ENCODE data around the gene MGAM2.
A peak's percentile ranks its signal among the peaks of the same experiment; 100 is the strongest.

Gene MGAM2

GRCh38 chr7:142176901-142177300 lies 65.4 kb downstream of the MGAM2 start:
- in situ Hi-C loops (cut with HindIII; ENCODE audit: low sequenced_read_pairs), result no loop called here
- H3K4me3 ChIP-seq (ENCODE audit: low read depth, low read length), result no peak overlapping the region
- no peak for TF ChIP-seq CTCF (IDR thresholded peaks at IDR 0.05; ENCODE audit: low read depth, low read length, missing control alignments)
- DNase-seq (ENCODE audit: low read depth), result no peak

GRCh38 chr7:142177869-142178268 lies 66.4 kb downstream of the MGAM2 start:
- peak; percentile 60 for DNase-seq (ENCODE audit: low read depth)
- in situ Hi-C loops (cut with HindIII; ENCODE audit: low sequenced_read_pairs), result no loop called here
- H3K4me3 ChIP-seq (ENCODE audit: low read depth, low read length), result no peak overlapping the region
- TF ChIP-seq CTCF (IDR thresholded peaks at IDR 0.05; ENCODE audit: low read depth, low read length, missing control alignments), result no peak

GRCh38 chr7:142180426-142180825 lies 68.9 kb downstream of the MGAM2 start:
- H3K4me3 ChIP-seq (ENCODE audit: low read depth, low read length), result no peak overlapping the region
- no peak for DNase-seq (ENCODE audit: low read depth)
- no peak for TF ChIP-seq CTCF (IDR thresholded peaks at IDR 0.05; ENCODE audit: low read depth, low read length, missing control alignments)
- in situ Hi-C loops (cut with HindIII; ENCODE audit: low sequenced_read_pairs), result no loop called here

DNA sequence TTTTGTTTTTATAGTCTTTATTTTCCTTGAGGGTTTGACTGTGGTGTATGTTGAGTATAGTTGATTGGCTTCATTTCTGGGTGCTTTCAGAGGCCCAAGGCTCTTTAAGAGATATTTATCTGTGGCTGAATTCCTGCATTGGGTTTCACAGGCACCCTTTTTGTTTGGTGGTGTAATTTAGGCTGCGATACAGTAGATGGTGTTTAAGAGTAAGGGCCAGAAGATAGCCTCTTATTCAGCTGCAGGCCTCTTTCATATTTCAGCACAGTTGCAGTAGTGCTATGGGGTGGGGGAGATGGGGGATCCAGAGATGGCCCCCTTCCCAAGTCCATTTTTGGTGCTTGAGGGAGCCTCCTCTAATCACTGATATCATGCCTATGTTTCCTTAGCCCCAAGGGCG lies 69.7 kb downstream of the MGAM2 start:
- TF ChIP-seq CTCF (IDR thresholded peaks at IDR 0.05; ENCODE audit: low read depth, low read length, missing control alignments), result no peak
- in situ Hi-C loops (cut with HindIII; ENCODE audit: low sequenced_read_pairs), result no loop called here
- no peak for DNase-seq (ENCODE audit: low read depth)
- H3K4me3 ChIP-seq (ENCODE audit: low read depth, low read length), result no peak overlapping the region

DNA sequence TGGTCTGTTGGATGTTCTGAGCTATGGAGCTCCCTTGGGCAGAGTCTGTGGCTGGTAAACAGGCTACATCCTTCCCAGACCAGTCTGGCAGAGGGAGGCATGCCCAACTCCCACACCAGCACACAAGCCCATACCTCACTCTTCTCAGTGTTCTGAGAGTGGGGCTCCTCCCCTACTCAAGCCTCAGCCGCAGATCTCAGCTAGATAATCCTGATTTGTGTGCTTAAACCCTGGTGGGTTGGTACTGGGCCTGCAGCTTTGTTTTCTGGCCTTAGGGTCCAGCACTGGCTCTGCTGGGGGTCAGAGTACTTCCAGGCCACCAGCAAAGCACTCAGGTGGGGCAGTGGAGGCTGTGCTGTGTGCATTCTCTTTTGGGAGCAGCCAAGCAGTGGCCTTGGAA lies 70.4 kb downstream of the MGAM2 start:
- in situ Hi-C loops (cut with HindIII; ENCODE audit: low sequenced_read_pairs), result no loop called here
- TF ChIP-seq CTCF (IDR thresholded peaks at IDR 0.05; ENCODE audit: low read depth, low read length, missing control alignments), result no peak
- no peak overlapping the region for H3K4me3 ChIP-seq (ENCODE audit: low read depth, low read length)
- no peak for DNase-seq (ENCODE audit: low read depth)

- in situ Hi-C loops (cut with HindIII; ENCODE audit: low sequenced_read_pairs), result no loop called here
- H3K4me3 ChIP-seq (ENCODE audit: low read depth, low read length), result no peak overlapping the region
- DNase-seq (ENCODE audit: low read depth), result no peak
- no peak for TF ChIP-seq CTCF (IDR thresholded peaks at IDR 0.05; ENCODE audit: low read depth, low read length, missing control alignments)
Measured at GRCh38 chr7:142185069-142185468, 73.6 kb downstream of the MGAM2 start.

GRCh38 chr7:142185801-142186200 lies 74.3 kb downstream of the MGAM2 start:
- no peak for DNase-seq (ENCODE audit: low read depth)
- TF ChIP-seq CTCF (IDR thresholded peaks at IDR 0.05; ENCODE audit: low read depth, low read length, missing control alignments), result no peak
- no peak overlapping the region for H3K4me3 ChIP-seq (ENCODE audit: low read depth, low read length)
- in situ Hi-C loops (cut with HindIII; ENCODE audit: low sequenced_read_pairs), result no loop called here
